Effector memory CD4-positive, alpha-beta T cell (primary cell): Measurements from ENCODE around the gene PIK3C3.
A peak's percentile ranks its signal among the peaks of the same experiment; 100 is the strongest.

Experiments
- DNase-seq, 3 donors: peaks; one replicate each; pipeline ENCODE4 v3.0.0-alpha.2; 2020
- H3K27ac ChIP-seq: 2 replicates; pipeline ENCODE4 v1.7.0; 2013; ENCODE audit warnings: mild to moderate bottlenecking, low read length, moderate library complexity; ENCODE audit not compliant: insufficient read depth, poor library complexity, severe bottlenecking
- H3K27me3 ChIP-seq: replicated peaks from 2 replicates; pipeline ENCODE4 v1.7.0; 2013; ENCODE audit warnings: mild to moderate bottlenecking, low read length; ENCODE audit not compliant: insufficient read depth, control insufficient read depth, poor library complexity, severe bottlenecking
- H3K36me3 ChIP-seq: 2 replicates; pipeline ENCODE4 v1.7.0; 2013; ENCODE audit warnings: mild to moderate bottlenecking, low read length, moderate library complexity; ENCODE audit not compliant: control insufficient read depth, insufficient read depth
- H3K4me1 ChIP-seq: 2 replicates; pipeline ENCODE4 v1.7.0; 2013; ENCODE audit warnings: low read length, mild to moderate bottlenecking; ENCODE audit not compliant: control insufficient read depth, insufficient read depth, poor library complexity, severe bottlenecking
- H3K4me3 ChIP-seq: 2 replicates; pipeline ENCODE4 v1.7.0; 2013; ENCODE audit warnings: low read length, low read depth, mild to moderate bottlenecking; ENCODE audit not compliant: insufficient read depth, poor library complexity, severe bottlenecking
- H3K9me3 ChIP-seq: 2 replicates; pipeline ENCODE4 v1.7.0; 2013; ENCODE audit warnings: mild to moderate bottlenecking, low read length, moderate library complexity; ENCODE audit not compliant: control insufficient read depth

Gene PIK3C3

GRCh38 chr18:41933778-41934177, 21.3 kb upstream of the PIK3C3 start:
- H3K27me3 ChIP-seq = no peaks in the 10 kb centered on the region
- no peak overlapping the region for H3K4me3 ChIP-seq
- no peaks in the 10 kb centered on the region for H3K4me1 ChIP-seq
- no peak overlapping the region for H3K27ac ChIP-seq
- DNase-seq = no peak
- no peaks in the 10 kb centered on the region for H3K36me3 ChIP-seq
- H3K9me3 ChIP-seq = no peaks in the 10 kb centered on the region

DNA sequence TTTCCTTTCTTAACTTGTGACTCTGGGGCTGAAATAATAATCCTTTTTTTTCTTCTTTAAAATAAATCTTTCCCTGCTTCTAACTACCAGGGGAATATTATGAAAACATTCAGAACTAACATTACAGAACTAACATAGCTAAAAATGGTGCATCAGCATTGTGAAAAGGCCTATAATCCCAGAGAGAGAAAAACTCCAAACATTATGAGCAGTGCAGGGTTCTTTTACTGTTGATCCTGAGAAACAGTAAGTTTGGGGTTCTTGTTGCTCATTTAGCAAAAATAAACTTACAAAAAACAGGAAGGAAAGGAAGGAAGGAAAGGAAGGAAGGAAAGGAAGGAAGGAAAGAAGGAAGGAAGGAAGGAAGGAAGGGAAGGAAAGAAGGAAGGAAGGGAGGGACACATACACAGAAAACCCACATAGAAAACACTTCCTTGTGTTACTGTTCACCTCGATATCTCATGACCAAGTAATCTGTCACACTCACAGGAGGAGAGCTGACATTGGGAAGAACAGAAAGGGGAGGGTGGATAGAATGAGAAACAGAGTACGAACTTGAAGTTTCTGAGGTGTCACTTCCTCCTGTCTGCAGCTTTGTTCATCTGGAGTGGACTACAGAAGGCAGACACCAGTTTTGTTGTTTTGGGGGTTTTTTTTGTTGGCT, 18.4 kb upstream of the PIK3C3 start:
- H3K4me1 ChIP-seq = no peaks in the 10 kb centered on the region

GRCh38 chr18:41938445-41938844, 16.6 kb upstream of the PIK3C3 start:
- Histone ChIP-seq H3K4me1 (no peaks in the 10 kb centered on the region), H3K9me3 (no peaks in the 10 kb centered on the region), H3K4me3 (no peak overlapping the region), H3K36me3 (no peaks in the 10 kb centered on the region), H3K27ac (no peak overlapping the region), H3K27me3 (no peaks in the 10 kb centered on the region)
- DNase-seq = no peak

More for the DNA sequence above, 18.4 kb upstream of the PIK3C3 start:
- Histone ChIP-seq H3K27me3 (no peaks in the 10 kb centered on the region), H3K36me3 (no peaks in the 10 kb centered on the region), H3K4me3 (no peak overlapping the region), H3K27ac (no peak overlapping the region), H3K9me3 (no peaks in the 10 kb centered on the region)
- no peak for DNase-seq

GRCh38 chr18:41939326-41939725, 15.7 kb upstream of the PIK3C3 start:
- no peaks in the 10 kb centered on the region for H3K36me3 ChIP-seq
- H3K27me3 ChIP-seq = no peaks in the 10 kb centered on the region
- H3K9me3 ChIP-seq = no peaks in the 10 kb centered on the region
- H3K4me3 ChIP-seq = no peak overlapping the region
- H3K27ac ChIP-seq = no peak overlapping the region
- H3K4me1 ChIP-seq = no peaks in the 10 kb centered on the region
- DNase-seq = no peak

DNA sequence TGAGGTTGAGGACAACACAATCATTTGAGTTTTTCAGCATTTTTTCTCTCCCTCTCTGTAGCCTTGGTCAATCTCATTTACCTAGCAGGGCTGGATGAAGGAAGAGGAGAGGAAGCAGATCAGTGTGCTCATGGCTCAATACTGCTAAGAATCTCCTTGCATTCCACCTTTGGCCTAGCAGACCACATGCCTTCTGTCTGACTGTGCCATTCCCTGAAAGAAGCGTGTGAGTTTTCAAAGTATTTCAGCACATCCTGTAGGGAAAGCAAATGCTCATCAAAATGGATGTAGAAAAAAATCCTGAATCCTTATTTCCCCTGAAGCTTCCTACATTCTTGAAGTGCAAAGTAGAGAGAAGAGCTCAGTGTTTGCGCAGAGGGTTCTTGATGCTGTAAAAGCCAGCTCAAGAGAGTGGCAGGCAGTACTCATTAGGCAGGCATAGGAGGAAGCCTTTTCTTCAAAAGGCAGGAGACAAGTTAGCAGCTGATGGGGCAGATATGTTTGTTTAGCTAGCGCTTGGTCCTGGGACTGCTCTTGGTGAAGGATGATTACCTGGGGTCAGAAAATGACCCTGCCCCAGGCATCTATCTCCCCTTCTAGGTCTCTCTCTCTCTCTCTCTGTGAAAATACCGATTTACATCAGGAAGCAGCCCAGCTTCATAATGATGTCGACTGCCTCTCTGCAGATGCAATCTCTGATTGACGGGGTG, 14.4 kb upstream of the PIK3C3 start:
- DNase-seq = no peak
- Histone ChIP-seq H3K4me1 (no peaks in the 10 kb centered on the region), H3K9me3 (no peaks in the 10 kb centered on the region), H3K36me3 (no peaks in the 10 kb centered on the region), H3K27me3 (no peaks in the 10 kb centered on the region), H3K27ac (no peak overlapping the region), H3K4me3 (no peak overlapping the region)

DNA sequence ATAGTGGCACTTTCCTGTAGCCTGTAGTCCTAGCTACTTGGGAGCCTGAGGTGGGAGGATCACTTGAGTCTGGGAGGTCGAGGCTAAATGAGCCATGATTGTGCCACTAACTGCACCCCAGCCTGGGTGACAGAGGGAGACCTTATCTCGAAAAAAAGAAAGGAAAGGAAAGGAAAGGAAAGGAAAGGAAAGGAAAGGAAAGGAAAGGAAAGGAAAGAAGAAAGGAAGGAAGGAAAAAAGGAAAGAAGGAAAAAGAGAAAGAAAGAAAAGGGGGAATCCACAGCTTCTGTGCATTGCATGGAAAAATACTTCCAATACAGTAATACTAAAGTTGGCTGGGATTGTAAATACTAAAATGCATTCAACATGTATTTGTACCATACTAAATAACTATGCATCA, 12.8 kb upstream of the PIK3C3 start:
- Histone ChIP-seq H3K27ac (no peak overlapping the region), H3K27me3 (no peaks in the 10 kb centered on the region), H3K4me1 (no peaks in the 10 kb centered on the region), H3K9me3 (no peaks in the 10 kb centered on the region), H3K4me3 (no peak overlapping the region), H3K36me3 (no peaks in the 10 kb centered on the region)
- no peak for DNase-seq

GRCh38 chr18:41948544-41949110, 6.4 kb upstream of the PIK3C3 start:
- no peak for DNase-seq
- no peak overlapping the region for H3K4me3 ChIP-seq
- no peaks in the 10 kb centered on the region for H3K9me3 ChIP-seq
- H3K4me1 ChIP-seq = no peaks in the 10 kb centered on the region
- no peaks in the 10 kb centered on the region for H3K36me3 ChIP-seq
- H3K27ac ChIP-seq = no peak overlapping the region
- H3K27me3 ChIP-seq = no peaks in the 10 kb centered on the region

- no peak overlapping the region for H3K27ac ChIP-seq
- no peaks in the 10 kb centered on the region for H3K27me3 ChIP-seq
- H3K4me3 ChIP-seq = no peak overlapping the region
- DNase-seq = no peak
- H3K36me3 ChIP-seq = no peaks in the 10 kb centered on the region
- H3K4me1 ChIP-seq = no peaks in the 10 kb centered on the region
- no peaks in the 10 kb centered on the region for H3K9me3 ChIP-seq
Observed at GRCh38 chr18:41949206-41949920, 5.7 kb upstream of the PIK3C3 start.

DNA sequence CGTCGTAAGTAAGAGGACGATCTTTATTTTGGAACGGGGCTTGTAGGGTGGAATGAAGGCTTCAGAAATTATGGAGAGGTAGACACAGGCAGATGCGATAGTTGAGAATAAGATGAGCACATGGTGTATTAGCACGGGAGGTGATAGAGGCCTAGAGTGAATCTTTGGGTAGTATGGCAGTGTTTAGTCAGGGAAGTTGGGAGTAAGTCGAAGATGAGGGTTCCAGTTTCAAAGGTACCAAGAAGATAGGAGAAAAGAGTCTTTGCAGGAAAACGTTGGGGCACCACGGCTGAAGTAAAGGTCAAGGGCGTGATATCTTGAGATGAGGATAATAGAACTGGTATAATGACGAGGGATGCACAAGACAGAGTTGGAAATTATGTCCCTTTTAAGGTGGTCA, 654 bp downstream of the PIK3C3 start:
- peak overlapping the region; percentile 84 for H3K4me3 ChIP-seq
- no peak for DNase-seq
- H3K36me3 ChIP-seq = peaks cover 8% of the 10 kb centered on the region
- peak overlapping the region; percentile 77 for H3K27ac ChIP-seq
- H3K9me3 ChIP-seq = no peaks in the 10 kb centered on the region
- peaks cover 21% of the 10 kb centered on the region for H3K4me1 ChIP-seq
- H3K27me3 ChIP-seq = no peaks in the 10 kb centered on the region

DNA sequence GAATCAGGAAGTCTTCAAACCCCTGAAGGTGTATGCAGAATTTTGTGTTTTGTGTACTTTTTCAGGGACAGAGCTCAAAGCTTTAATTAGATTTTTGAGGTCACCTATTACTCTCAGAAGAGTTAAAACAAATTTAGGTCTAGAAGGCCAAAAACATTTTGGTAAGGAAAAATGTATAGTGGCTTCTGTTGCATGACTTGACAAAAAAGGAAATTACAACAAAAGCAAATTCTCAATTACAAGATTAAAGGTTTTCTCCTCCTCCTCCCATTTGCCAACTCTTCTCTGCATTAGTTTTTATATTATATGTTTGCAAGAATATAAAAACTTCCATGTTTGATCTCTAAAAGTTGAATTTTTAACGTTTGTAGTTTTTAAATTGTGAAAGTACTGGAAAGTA, 4.0 kb downstream of the PIK3C3 start:
- H3K4me1 ChIP-seq = peaks cover 24% of the 10 kb centered on the region
- no peak for DNase-seq
- H3K36me3 ChIP-seq = peaks cover 24% of the 10 kb centered on the region
- H3K9me3 ChIP-seq = no peaks in the 10 kb centered on the region
- H3K4me3 ChIP-seq = no peak overlapping the region
- H3K27ac ChIP-seq = no peak overlapping the region
- no peaks in the 10 kb centered on the region for H3K27me3 ChIP-seq
